ENCODE data around the gene DENND4B. TPM values are rescaled to one million over a fixed set of nuclear protein-coding genes. Genes with fewer than 3 reads are reported as not detected.

The DENND4B gene
- total RNA-seq, 1 donor from 2014 or later = 18.8 TPM

- no peak for DNase-seq
Observed at GRCh38 chr1:153945795-153946621, 510 bp downstream of the DENND4B start.

GRCh38 chr1:153945131-153945794 is 1.3 kb downstream of the DENND4B start:
- no peak for DNase-seq

GRCh38 chr1:153944827-153945117 is 1.7 kb downstream of the DENND4B start:
- no peak for DNase-seq

GRCh38 chr1:153944005-153944826 is 2.3 kb downstream of the DENND4B start:
- no peak for DNase-seq

- DNase-seq = no peak
Observed at GRCh38 chr1:153942766-153943549, 3.6 kb downstream of the DENND4B start.

GRCh38 chr1:153941826-153942725 is 4.4 kb downstream of the DENND4B start:
- DNase-seq = no peak

- no peak for DNase-seq
Observed at GRCh38 chr1:153940756-153941155, 5.8 kb downstream of the DENND4B start.

GRCh38 chr1:153939476-153939875 is 7.0 kb downstream of the DENND4B start:
- no peak for DNase-seq

GRCh38 chr1:153938996-153939395 is 7.5 kb downstream of the DENND4B start:
- no peak for DNase-seq

- DNase-seq = no peak
Observed at GRCh38 chr1:153937331-153937730, 9.2 kb downstream of the DENND4B start.

GRCh38 chr1:153936011-153936802 is 10.3 kb downstream of the DENND4B start:
- no peak for DNase-seq

- no peak for DNase-seq
Observed at GRCh38 chr1:153934746-153935145, 11.8 kb downstream of the DENND4B start.

- no peak for DNase-seq
Observed at GRCh38 chr1:153933955-153934354, 12.6 kb downstream of the DENND4B start.

- no peak for DNase-seq
Observed at GRCh38 chr1:153933430-153933829, 13.1 kb downstream of the DENND4B start.

GRCh38 chr1:153932156-153933131 is 14.1 kb downstream of the DENND4B start:
- DNase-seq = no peak

- DNase-seq = no peak
Observed at GRCh38 chr1:153929981-153930948, 16.3 kb downstream of the DENND4B start.

GRCh38 chr1:153929426-153929825 is 17.1 kb downstream of the DENND4B start:
- no peak for DNase-seq
